ENCODE data around the gene TRIML1. TPM values are rescaled to one million over a fixed set of nuclear protein-coding genes. Genes with fewer than 3 reads are reported as not detected.
"Not testable (repeated sequence)": the region's sequence is repeated elsewhere in the genome, so short reads cannot be mapped to it uniquely, and the experiment has no call there.

The TRIML1 gene
- total and polyA plus RNA-seq, 2 donors: not detected

DNA sequence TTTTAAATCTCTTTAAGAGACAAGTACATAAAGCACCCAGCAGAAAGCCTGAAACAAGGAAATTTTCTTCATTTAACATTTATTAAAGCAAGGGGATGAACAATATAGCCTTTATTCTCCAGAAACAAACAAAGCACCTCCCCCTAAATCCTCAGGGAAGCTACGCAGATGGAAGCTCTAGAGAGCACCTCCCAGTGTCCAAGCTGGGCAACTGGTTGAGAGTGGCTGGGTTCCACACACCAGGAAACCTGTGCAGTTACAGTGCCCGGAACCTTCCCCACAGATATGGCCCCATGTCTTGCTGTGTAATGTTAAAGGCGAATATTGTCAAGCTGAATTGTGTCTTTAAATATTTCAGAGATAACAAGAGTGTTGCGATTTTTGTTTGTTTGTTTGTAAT is 8.9 kb upstream of the TRIML1 start:
- Histone ChIP-seq H3K4me1 (ENCODE audit: insufficient read depth) (no peaks in the 10 kb centered on the region), H3K27ac (ENCODE audit: low read depth) (no peak overlapping the region), H3K4me3 (ENCODE audit: low read depth, low read length) (no peak overlapping the region), H3K36me3 (ENCODE audit: insufficient read depth) (no peaks in the 10 kb centered on the region)
- no peak for DNase-seq (ENCODE audit: extremely low spot score)
- WGBS: 85% methylated on average over 4 of the region's 4 CpGs

GRCh38 chr4:188132232-188132631 is 7.0 kb upstream of the TRIML1 start:
- whole genome bisulfite sequencing: 91% methylated on average over 5 of the region's 5 CpGs
- H3K27ac ChIP-seq (ENCODE audit: low read depth): no peak overlapping the region
- no peaks in the 10 kb centered on the region for H3K4me1 ChIP-seq (ENCODE audit: insufficient read depth)
- H3K36me3 ChIP-seq (ENCODE audit: insufficient read depth): no peaks in the 10 kb centered on the region
- no peak overlapping the region for H3K4me3 ChIP-seq (ENCODE audit: low read depth, low read length)
- no peak for DNase-seq (ENCODE audit: extremely low spot score)

DNA sequence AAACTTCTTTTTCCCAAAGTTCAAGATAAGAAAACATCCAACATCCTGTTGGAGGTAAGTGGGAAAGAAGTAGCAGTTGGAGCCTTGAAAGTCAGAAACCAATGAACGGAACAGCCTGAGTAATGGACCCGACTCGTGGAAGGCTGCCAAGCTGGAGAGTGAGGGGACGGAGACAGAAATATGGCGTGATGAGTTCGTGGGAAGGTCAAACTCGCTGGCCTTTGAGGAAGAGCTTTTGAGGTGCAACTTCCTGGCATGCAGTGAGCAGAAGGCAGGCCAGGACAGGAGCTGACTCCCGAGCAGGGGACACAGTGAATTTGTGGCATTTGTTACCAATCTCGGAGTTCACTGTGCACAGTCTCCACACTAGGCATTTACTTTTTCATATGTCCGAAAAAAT is 1.0 kb upstream of the TRIML1 start:
- Histone ChIP-seq H3K4me3 (ENCODE audit: low read depth, low read length) (no peak overlapping the region), H3K4me1 (ENCODE audit: insufficient read depth) (no peaks in the 10 kb centered on the region), H3K36me3 (ENCODE audit: insufficient read depth) (no peaks in the 10 kb centered on the region), H3K27ac (ENCODE audit: low read depth) (no peak overlapping the region)
- no peak for DNase-seq (ENCODE audit: extremely low spot score)
- WGBS: 56% methylated on average over 10 of the region's 10 CpGs

DNA sequence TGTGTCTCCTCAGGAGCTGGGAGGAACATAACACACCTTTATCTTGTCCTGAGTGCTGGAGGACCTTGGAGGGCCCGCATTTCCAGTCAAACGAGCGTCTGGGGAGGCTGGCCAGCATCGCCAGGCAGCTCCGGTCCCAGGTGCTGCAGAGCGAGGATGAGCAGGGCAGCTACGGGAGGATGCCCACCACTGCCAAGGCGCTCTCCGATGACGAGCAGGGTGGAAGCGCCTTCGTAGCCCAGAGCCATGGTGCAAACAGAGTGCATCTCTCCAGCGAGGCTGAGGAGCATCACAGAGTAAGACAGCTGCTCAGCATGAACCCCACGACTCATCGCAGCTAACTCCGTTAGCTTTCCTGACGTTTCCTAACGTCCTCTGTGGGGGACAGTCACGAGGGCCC is 430 bp downstream of the TRIML1 start:
- 91% methylated on average over 19 of the region's 19 CpGs for WGBS

DNA sequence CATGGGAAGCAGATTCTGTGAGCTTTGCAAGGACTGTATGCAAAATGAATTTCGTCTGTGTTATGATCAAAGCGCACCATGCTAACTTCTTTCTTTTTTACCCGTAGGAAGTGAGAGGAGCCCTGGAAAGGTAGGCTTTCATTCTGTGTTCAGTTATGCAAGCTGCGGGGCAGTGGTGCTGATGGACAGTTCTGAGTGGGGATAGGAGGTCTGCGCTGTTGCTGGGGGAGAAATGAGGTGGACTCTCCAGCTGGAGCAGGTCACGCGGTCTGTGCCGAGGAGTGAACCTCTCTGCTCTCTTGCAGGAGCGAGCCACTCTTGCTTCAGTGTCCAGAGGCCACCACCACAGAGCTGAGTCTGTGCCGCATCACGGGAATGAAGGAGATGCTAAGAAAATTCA is 4.5 kb downstream of the TRIML1 start:
- Histone ChIP-seq H3K4me3 (ENCODE audit: low read depth, low read length) (no peak overlapping the region), H3K4me1 (ENCODE audit: insufficient read depth) (no peaks in the 10 kb centered on the region), H3K27ac (ENCODE audit: low read depth) (no peak overlapping the region), H3K36me3 (ENCODE audit: insufficient read depth) (no peaks in the 10 kb centered on the region)
- WGBS: 61% methylated on average over 11 of the region's 11 CpGs
- no peak for DNase-seq (ENCODE audit: extremely low spot score)

More for the DNA sequence above, 430 bp downstream of the TRIML1 start:
- Histone ChIP-seq H3K36me3 (ENCODE audit: insufficient read depth) (no peaks in the 10 kb centered on the region), H3K27ac (ENCODE audit: low read depth) (no peak overlapping the region), H3K4me3 (ENCODE audit: low read depth, low read length) (no peak overlapping the region), H3K4me1 (ENCODE audit: insufficient read depth) (no peaks in the 10 kb centered on the region)
- no peak for DNase-seq (ENCODE audit: extremely low spot score)

- DNase-seq (ENCODE audit: extremely low spot score): no peak
These were observed 6.4 kb downstream of the TRIML1 start for GRCh38 chr4:188145601-188146000.

GRCh38 chr4:188146618-188147017 is 7.4 kb downstream of the TRIML1 start:
- H3K4me3 ChIP-seq (ENCODE audit: low read depth, low read length): no peak overlapping the region
- H3K27ac ChIP-seq (ENCODE audit: low read depth): no peak overlapping the region
- DNase-seq (ENCODE audit: extremely low spot score): no peak
- 82% methylated on average over 11 of the region's 11 CpGs for WGBS
- no peaks in the 10 kb centered on the region for H3K36me3 ChIP-seq (ENCODE audit: insufficient read depth)
- no peaks in the 10 kb centered on the region for H3K4me1 ChIP-seq (ENCODE audit: insufficient read depth)

More at GRCh38 chr4:188145601-188146000, 6.4 kb downstream of the TRIML1 start:
- H3K36me3 ChIP-seq (ENCODE audit: insufficient read depth): no peaks in the 10 kb centered on the region
- no peak overlapping the region for H3K4me3 ChIP-seq (ENCODE audit: low read depth, low read length)
- H3K4me1 ChIP-seq (ENCODE audit: insufficient read depth): no peaks in the 10 kb centered on the region
- WGBS: 91% methylated on average over 10 of the region's 10 CpGs
- no peak overlapping the region for H3K27ac ChIP-seq (ENCODE audit: low read depth)

DNA sequence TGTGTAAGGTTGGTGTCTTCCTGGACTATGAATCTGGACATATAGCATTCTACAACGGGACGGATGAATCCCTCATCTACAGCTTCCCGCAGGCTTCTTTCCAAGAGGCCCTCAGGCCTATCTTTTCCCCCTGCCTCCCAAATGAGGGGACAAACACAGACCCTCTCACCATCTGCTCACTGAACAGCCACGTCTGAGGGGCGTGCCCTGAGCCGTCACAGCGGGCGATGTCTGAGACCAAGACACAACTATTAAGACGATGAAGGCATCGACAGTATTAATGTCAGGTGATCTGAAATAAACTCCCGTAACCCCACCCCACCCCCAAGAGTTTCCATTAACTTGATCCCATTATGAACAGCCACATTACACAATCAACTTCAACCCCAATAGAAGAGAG is 7.9 kb downstream of the TRIML1 start:
- no peak for DNase-seq (ENCODE audit: extremely low spot score)
- 88% methylated on average over 11 of the region's 11 CpGs for WGBS
- Histone ChIP-seq H3K36me3 (ENCODE audit: insufficient read depth) (no peaks in the 10 kb centered on the region), H3K4me1 (ENCODE audit: insufficient read depth) (no peaks in the 10 kb centered on the region), H3K27ac (ENCODE audit: low read depth) (no peak overlapping the region), H3K4me3 (ENCODE audit: low read depth, low read length) (no peak overlapping the region)

GRCh38 chr4:188147776-188148175 is 8.5 kb downstream of the TRIML1 start:
- Histone ChIP-seq H3K4me1 (ENCODE audit: insufficient read depth) (no peaks in the 10 kb centered on the region), H3K4me3 (ENCODE audit: low read depth, low read length) (no peak overlapping the region), H3K27ac (ENCODE audit: low read depth) (no peak overlapping the region), H3K36me3 (ENCODE audit: insufficient read depth) (no peaks in the 10 kb centered on the region)
- no peak for DNase-seq (ENCODE audit: extremely low spot score)
- 87% methylated on average over 6 of the region's 6 CpGs for WGBS

- Histone ChIP-seq H3K27ac (ENCODE audit: low read depth) (no peak overlapping the region), H3K36me3 (ENCODE audit: insufficient read depth) (no peaks in the 10 kb centered on the region), H3K4me1 (ENCODE audit: insufficient read depth) (no peaks in the 10 kb centered on the region), H3K4me3 (ENCODE audit: low read depth, low read length) (no peak overlapping the region)
- 82% methylated on average over 11 of the region's 11 CpGs for WGBS
- no peak for DNase-seq (ENCODE audit: extremely low spot score)
These were observed 15.6 kb downstream of the TRIML1 start for GRCh38 chr4:188154668-188155405.

DNA sequence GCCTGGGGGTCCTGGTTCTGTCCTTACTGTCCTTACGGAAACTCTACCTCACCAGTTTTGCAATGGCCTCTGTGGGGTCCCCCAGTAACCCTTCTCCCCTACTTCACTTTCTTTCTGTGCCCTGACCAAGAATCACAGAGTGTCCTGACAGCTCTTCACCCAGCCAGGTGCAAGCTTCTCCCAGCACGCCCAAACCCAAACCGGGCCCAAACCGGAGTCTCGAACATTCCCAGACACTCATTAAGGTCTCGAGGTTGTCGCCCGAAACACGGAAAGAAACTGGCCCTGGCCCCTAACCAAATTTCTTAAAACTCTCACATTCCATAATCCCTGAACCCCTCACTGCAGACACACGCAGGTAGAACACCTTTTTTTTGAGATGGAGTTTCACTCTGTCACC is 19.1 kb downstream of the TRIML1 start:
- 95% methylated on average over 10 of the region's 10 CpGs for WGBS
- H3K27ac ChIP-seq (ENCODE audit: low read depth): no peak overlapping the region
- H3K36me3 ChIP-seq (ENCODE audit: insufficient read depth): no peaks in the 10 kb centered on the region
- H3K4me3 ChIP-seq (ENCODE audit: low read depth, low read length): no peak overlapping the region
- no peaks in the 10 kb centered on the region for H3K4me1 ChIP-seq (ENCODE audit: insufficient read depth)
- DNase-seq (ENCODE audit: extremely low spot score): no peak

DNA sequence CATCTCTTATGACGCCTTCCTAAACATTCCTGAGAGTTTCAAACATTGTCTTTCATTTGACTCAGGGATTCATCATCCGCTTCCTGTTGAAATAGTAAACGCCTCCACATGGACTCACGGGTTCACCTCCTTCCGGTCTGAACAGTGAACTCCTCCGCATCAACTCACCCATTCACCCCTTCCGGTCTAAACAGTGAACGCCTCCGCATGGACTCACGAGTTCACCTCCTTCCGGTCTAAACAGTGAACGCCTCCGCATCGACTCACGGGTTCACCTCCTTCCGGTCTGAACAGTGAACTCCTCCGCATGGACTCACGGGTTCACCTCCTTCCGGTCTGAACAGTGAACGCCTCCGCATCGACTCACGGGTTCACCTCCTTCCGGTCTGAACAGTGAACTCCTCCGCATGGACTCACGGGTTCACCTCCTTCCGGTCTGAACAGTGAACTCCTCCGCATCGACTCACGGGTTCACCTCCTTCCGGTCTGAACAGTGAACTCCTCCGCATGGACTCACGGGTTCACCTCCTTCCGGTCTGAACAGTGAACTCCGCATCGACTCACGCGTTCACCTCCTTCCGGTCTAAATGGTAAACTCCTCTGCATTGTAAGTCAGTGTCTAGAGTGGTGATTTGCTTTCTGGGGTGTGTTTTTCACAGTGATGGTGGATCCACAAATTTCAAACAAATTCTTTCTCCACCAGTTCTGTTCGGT is 20.4 kb downstream of the TRIML1 start:
- 95% methylated on average over 40 of the region's 40 CpGs for WGBS

DNA sequence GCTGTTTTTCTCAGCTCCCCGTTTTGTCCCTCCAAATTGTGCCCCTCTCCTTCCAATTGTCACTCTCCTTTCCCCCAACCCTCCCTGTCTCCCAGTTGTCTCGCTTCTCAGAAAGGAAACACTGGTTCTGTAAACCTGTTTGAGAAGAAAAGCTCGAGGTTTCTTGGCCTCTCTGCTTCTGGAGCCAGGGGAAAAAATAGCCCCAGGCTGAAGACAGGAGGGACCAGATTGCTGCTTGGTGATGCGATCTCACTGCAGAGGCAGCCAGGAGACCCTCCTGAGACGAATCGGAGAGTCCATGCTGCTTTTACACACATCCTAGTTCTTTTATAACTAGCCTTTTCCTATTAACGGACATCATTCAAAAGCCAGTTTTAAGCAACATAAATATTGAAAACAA is 21.2 kb downstream of the TRIML1 start:
- no peak overlapping the region for H3K27ac ChIP-seq (ENCODE audit: low read depth)
- H3K36me3 ChIP-seq (ENCODE audit: insufficient read depth): no peaks in the 10 kb centered on the region
- no peak for DNase-seq (ENCODE audit: extremely low spot score)
- H3K4me3 ChIP-seq (ENCODE audit: low read depth, low read length): no peak overlapping the region
- no peaks in the 10 kb centered on the region for H3K4me1 ChIP-seq (ENCODE audit: insufficient read depth)
- 51% methylated on average over 7 of the region's 7 CpGs for WGBS

More for the DNA sequence above, 20.4 kb downstream of the TRIML1 start:
- H3K27ac ChIP-seq (ENCODE audit: low read depth); H3K4me3 ChIP-seq (ENCODE audit: low read depth, low read length); H3K36me3 ChIP-seq (ENCODE audit: insufficient read depth); H3K4me1 ChIP-seq (ENCODE audit: insufficient read depth); DNase-seq (ENCODE audit: extremely low spot score): not testable (repeated sequence)

GRCh38 chr4:188161167-188161566 is 21.9 kb downstream of the TRIML1 start:
- Histone ChIP-seq H3K36me3 (ENCODE audit: insufficient read depth) (no peaks in the 10 kb centered on the region), H3K4me1 (ENCODE audit: insufficient read depth) (no peaks in the 10 kb centered on the region), H3K4me3 (ENCODE audit: low read depth, low read length) (no peak overlapping the region), H3K27ac (ENCODE audit: low read depth) (no peak overlapping the region)
- 66% methylated on average over 6 of the region's 6 CpGs for WGBS
- no peak for DNase-seq (ENCODE audit: extremely low spot score)

Data from urinary bladder (tissue), 4 donors.